T-helper 1 cell treated with Interleukin-12 subunit alpha and Interleukin-12 subunit beta and Interleukin-4 antibody, amounts not matched to agents 30 μg/mL and 1 μg/mL, for 36 hours (primary cell): ENCODE data around the gene COQ4.
A peak's percentile ranks its signal among the peaks of the same experiment; 100 is the strongest.
"Not testable (repeated sequence)": the region's sequence is repeated elsewhere in the genome, so short reads cannot be mapped to it uniquely, and the experiment has no call there.

Experiments used
- H3K27ac Mint-ChIP-seq: one replicate; pipeline ENCODE4 v1.8.0; 2021; ENCODE audit warnings: mild to moderate bottlenecking, mixed read lengths
- H3K27me3 Mint-ChIP-seq: one replicate; pipeline ENCODE4 v1.8.0; 2021; ENCODE audit warnings: low read depth, mixed read lengths
- H3K36me3 Mint-ChIP-seq: one replicate; pipeline ENCODE4 v1.8.0; 2021; ENCODE audit warnings: low read depth, mixed read lengths
- H3K4me1 Mint-ChIP-seq: one replicate; pipeline ENCODE4 v1.8.0; 2021; ENCODE audit warnings: low read depth, mixed read lengths
- H3K4me3 Mint-ChIP-seq: one replicate; pipeline ENCODE4 v1.8.0; 2021; ENCODE audit warnings: mild to moderate bottlenecking, moderate library complexity, mixed read lengths
- H3K9me3 Mint-ChIP-seq: one replicate; pipeline ENCODE4 v1.8.0; 2021; ENCODE audit warnings: mixed read lengths

COQ4 gene

DNA sequence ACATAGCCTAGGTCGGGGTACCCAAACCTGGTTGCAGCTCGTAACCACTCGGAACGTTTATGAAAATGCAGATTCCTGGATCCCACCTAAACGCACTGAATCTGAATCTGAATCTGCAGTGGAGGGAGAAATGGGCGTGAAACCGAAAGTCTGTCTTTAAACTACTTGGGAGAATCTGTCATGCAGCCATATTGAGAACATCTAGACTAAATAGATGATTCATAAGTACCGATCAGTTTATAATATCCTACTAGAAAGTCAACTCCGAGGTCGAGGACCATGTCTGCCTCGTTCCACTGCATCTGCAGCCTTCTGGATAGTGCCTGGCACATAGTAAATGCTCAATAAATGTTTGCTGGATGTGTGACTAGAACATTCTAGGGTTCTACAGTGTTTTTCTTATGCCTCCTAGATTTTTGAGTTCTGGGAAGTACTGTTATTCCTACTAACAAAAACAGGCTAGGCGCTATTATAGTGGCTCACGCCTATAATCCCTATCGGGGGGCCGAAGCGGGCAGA is 632 bp downstream of the COQ4 start:
- Mint-ChIP-seq H3K9me3 (no peaks in the 10 kb centered on the region), H3K4me1 (peaks cover 7% of the 10 kb centered on the region), H3K36me3 (peaks cover 6% of the 10 kb centered on the region), H3K27ac (peak overlapping the region; percentile 82), H3K4me3 (peak overlapping the region; percentile 88), H3K27me3 (no peaks in the 10 kb centered on the region)

DNA sequence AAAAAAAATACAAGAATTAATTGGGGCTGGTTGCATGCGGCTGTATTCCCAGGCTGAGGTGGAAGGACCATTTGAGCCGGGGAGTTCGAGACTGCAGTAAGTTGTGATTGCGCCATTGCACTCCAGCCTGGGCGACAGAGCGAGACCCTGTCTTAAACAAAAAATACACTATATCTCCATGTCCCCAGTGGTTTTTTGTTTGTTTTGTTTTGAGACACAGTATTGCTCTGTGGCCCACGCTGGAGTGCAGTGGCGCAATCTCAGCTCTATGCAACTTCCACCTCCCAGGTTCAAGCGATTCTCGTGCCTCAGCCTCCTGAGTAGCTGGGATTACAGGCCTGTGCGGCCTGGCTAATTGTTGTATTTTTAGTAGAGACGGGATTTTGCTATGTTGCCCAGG is 1.2 kb downstream of the COQ4 start:
- Mint-ChIP-seq H3K27ac (peak overlapping the region; percentile 82), H3K27me3 (no peaks in the 10 kb centered on the region), H3K36me3 (peaks cover 6% of the 10 kb centered on the region), H3K9me3 (no peaks in the 10 kb centered on the region), H3K4me3 (peak overlapping the region; percentile 88), H3K4me1 (peaks cover 7% of the 10 kb centered on the region)

DNA sequence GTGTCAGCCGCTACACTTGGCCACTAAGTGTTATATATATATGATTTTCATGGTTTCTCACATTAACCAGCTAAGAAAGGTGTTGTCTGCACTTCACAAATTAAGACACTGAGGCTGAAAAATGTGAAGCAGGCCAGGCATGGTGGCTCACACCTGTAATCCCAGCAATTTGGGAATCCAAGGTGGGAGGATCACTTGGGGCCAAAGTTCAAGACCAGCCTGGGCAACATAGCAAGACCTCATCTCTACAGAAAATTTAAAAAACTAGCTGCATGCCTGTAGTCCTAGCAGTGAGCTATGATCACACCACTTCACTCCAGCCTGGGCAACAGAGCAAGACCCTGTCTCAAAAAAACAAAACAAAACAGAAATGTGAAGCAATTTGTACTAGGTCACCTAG is 1.8 kb downstream of the COQ4 start:
- Mint-ChIP-seq H3K4me3 (peak overlapping the region; percentile 31), H3K27me3 (no peaks in the 10 kb centered on the region), H3K36me3 (peaks cover 6% of the 10 kb centered on the region), H3K4me1 (peaks cover 7% of the 10 kb centered on the region), H3K9me3 (no peaks in the 10 kb centered on the region), H3K27ac (no peak overlapping the region)

DNA sequence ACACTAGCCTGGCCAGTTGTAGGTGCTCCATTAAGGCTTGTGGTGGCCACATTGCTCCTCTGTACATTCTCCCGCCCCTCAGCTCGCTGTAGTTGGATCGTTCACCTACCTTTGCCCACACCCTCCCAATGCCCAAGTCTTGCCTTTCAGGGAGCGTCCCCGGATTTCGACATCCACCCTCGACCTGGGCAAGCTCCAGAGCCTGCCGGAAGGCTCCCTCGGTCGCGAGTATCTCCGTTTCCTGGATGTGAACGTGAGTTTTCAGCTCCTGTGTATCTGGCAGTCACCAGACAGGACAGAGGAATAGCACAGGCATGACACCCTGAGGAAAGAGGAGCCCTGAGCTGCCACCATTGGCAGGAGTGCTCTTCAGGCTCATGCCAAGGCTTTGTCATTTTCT is 3.0 kb downstream of the COQ4 start:
- peaks cover 7% of the 10 kb centered on the region for H3K4me1 Mint-ChIP-seq
- peak overlapping the region; percentile 1 for H3K4me3 Mint-ChIP-seq
- H3K36me3 Mint-ChIP-seq, result peaks cover 6% of the 10 kb centered on the region
- H3K27ac Mint-ChIP-seq, result no peak overlapping the region
- H3K9me3 Mint-ChIP-seq, result no peaks in the 10 kb centered on the region
- no peaks in the 10 kb centered on the region for H3K27me3 Mint-ChIP-seq

DNA sequence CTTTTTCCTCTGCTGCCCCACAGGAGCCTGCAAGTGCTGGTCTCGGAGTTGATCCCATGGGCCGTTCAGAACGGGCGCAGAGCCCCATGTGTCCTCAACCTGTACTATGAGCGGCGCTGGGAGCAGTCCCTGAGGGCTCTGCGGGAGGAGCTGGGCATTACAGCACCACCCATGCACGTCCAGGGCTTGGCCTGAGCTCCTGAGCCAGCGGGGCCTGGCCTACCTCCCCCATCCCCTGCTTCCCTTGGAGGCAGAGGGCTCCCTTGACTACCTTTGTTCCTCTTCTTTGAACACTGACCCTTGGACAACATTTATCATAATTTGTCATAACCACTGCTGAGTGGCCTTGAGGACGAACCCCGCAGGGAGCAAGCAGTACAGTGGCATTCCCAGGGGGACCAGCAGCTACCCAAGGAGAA is 10.8 kb downstream of the COQ4 start:
- Mint-ChIP-seq H3K4me3 (no peak overlapping the region), H3K27me3 (no peaks in the 10 kb centered on the region), H3K4me1 (no peaks in the 10 kb centered on the region), H3K9me3 (no peaks in the 10 kb centered on the region), H3K27ac (no peak overlapping the region), H3K36me3 (no peaks in the 10 kb centered on the region)

DNA sequence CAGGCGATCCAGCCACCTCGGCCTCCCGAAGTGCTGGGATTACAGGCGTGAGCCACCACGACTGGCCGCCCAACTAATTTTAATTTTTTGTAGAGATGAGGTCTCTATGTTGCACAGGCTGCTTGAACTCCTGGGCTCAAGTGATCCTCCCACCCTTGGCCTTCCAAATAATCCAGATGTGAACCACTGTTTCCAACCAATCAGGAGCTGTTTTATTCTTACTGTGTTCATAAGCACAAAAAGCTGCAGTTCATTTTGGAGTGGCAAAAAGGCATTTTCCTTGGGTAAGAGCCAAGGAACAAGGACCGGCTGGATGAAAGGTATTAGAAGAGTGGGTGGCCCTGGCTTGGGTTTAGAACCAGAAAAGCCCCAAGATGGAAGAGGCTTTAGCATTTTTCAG is 12.5 kb downstream of the COQ4 start:
- H3K9me3 Mint-ChIP-seq, result no peaks in the 10 kb centered on the region
- H3K4me3 Mint-ChIP-seq, result no peak overlapping the region
- H3K36me3 Mint-ChIP-seq, result no peaks in the 10 kb centered on the region
- H3K4me1 Mint-ChIP-seq, result peaks cover 4% of the 10 kb centered on the region
- H3K27ac Mint-ChIP-seq, result no peak overlapping the region
- no peaks in the 10 kb centered on the region for H3K27me3 Mint-ChIP-seq

DNA sequence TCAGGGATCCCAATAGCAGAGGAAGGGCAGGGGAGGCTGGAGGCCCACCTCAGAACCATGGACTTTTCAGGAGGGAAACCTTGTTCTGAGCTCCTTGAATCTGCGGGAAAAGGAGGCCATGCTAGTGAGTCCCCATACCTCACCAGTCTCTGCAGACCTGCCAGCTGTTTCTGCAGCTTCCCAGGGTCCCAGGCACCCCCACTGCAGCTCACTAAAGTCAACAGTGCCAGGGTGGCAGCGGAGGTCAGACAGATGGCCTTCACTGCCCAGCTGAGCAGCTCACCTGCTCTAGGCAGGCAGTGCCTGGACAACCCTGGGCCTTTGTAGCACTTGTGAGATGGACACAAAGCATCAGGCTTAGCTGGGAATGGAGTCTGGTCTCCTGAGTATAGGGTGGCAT is 13.3 kb downstream of the COQ4 start:
- Mint-ChIP-seq H3K27me3 (no peaks in the 10 kb centered on the region), H3K4me3 (no peak overlapping the region), H3K27ac (no peak overlapping the region), H3K9me3 (no peaks in the 10 kb centered on the region), H3K36me3 (no peaks in the 10 kb centered on the region), H3K4me1 (peaks cover 4% of the 10 kb centered on the region)

DNA sequence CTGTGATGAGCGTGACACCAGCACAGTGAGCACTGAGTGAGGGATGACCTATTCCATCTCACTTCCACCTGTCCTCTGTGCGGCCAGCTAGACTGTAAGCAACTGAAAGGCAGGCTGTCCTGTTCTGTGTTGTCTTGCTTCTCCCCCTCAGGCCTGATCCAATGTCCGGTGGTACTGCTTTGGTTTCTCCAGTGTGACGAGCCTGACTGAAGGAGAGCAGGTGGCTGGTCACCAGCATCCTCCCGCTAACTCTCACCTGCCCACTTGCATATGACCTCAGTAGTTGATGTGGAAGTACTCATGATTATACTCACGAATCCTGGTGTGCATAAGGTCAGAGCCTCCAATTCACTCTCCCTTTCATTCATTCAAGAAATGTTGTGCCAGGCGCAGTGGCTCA is 15.3 kb downstream of the COQ4 start:
- H3K4me1 Mint-ChIP-seq, result peaks cover 9% of the 10 kb centered on the region
- no peaks in the 10 kb centered on the region for H3K36me3 Mint-ChIP-seq
- H3K4me3 Mint-ChIP-seq, result no peak overlapping the region
- H3K27me3 Mint-ChIP-seq, result no peaks in the 10 kb centered on the region
- no peak overlapping the region for H3K27ac Mint-ChIP-seq
- H3K9me3 Mint-ChIP-seq, result no peaks in the 10 kb centered on the region

DNA sequence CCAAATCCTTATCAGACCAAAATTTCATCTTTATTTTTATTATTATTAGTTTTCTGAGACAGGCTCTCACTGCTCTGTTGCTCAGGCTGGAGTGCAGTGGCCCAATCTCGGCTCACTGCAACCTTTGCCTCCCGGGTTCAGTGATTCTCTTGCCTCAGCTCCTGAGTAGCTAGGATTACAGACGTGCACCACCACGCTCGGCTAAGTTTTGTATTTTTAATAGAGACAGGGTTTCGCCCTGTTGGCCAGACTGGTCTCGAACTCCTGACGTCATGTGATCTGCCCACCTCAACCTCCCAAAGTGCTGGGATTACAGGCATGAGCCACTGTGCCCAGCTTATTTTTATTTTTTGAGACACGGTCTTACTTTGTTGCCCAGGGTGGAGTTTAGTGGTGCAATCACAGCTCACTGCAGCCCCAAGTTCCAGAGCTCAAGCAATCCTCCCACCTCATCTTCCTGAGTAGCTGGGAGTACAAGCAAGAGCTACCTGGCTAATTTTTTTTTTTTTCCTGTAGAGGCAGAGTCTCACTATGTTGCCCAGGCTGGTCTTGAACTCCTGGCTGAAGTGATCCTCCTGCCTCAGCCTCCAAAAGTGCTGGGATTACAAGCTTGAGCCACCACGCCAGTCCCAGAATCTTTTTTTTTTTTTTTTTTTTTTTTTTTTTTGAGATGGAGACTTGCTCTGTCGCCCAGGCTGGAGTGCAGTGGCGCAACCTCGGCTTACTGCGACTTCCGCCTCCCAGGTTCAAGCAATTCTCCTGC is 16.4 kb downstream of the COQ4 start:
- H3K4me3 Mint-ChIP-seq, result peak overlapping the region; percentile 89
- not testable (repeated sequence) for H3K9me3 Mint-ChIP-seq, H3K36me3 Mint-ChIP-seq, H3K27me3 Mint-ChIP-seq, H3K27ac Mint-ChIP-seq, H3K4me1 Mint-ChIP-seq

DNA sequence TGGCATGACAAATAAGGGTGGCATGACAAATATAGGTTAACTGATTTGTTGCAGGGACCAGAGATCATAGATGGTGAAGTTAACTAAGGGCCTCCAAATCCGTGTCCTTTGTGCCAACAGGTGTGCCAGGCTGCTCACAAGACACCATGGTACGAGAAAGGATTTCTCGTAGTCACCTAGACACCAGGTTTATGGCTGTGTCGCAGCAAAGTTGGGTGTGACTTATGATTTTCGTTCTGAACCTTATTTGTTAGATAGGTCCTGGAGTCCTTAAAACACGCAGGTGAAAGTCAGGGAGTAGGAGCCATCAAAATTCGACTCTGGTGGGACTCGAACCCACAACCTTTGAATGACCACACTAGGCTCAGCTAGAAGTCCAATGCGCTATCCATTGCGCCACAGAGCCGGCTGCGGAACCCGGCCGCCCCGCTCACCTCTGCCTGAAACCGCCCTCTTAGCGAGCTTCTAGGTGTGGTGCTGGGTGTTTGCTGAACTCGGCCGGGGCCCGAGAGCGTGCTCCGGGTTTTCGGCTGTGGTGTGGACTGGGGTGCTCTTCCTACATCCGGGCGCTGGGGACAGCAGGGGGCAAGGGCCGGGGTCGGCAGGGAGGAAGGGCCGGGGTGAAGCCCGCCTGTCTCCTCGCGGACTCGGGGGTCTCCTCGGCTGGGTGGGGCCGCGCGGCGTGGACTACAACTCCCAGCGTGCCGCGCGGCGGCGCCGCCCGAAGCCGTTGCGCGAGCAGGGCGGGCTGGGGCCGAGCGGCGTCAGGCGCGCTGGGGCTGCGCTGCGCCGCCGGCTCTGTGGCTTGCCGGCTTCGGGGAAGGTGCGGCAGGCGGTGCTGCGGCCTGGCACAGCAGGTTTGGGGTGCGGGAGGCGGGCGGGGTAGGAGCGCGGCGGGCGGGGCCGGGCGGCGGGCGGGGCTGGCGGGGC is 17.4 kb downstream of the COQ4 start, which contains the start of gene SLC27A4:
TSS of gene SLC27A4 (plus strand) at position 767 of the 930 bp plus-strand sequence. CDS start 2,606 bp downstream, outside the sequence.
- Mint-ChIP-seq H3K27ac (peak within 1 kb of the TSS; percentile 94), H3K4me1 (peaks cover 9% of the 10 kb centered on the region), H3K9me3 (no peaks in the 10 kb centered on the region), H3K36me3 (no peaks in the 10 kb centered on the region), H3K4me3 (peak within 1 kb of the TSS; percentile 96), H3K27me3 (no peaks in the 10 kb centered on the region)

DNA sequence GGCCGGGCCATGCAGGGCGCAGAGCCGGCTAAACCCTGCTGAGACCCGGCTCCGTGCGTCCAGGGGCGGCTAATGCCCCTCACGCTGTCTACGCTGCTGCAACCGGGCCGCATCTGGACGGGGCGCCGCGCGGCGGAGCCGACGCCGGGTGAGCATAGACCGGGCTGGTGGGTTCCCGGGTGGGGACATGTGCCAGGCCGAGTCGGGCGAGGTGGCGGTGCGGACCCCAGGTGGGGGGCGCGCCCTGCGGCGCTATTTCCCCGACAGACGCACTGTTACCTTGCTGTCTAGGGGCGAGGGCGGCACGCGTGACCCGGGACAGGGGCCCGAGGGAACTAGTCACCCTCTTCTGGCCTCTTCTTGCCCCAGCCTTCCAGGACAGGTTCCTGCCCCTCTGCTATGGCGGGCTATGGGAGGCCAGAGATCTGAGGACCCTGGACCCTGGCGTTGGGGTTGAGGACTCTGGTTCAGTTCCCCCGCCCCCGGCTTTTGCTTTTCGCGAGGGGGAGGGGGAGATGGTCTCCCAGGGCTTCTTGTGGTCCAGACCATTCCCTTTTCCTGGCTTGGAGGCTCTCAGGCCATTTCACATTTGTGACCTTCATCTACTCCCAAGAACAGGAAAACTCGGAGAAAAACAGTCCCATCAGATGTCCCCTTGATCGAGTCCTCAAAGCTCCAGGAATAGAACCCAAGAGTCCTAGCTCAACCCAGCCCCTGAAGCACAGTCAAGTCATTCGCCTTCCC is 18.2 kb downstream of the COQ4 start:
- Mint-ChIP-seq H3K27ac (peak overlapping the region; percentile 94), H3K27me3 (no peaks in the 10 kb centered on the region), H3K4me1 (peaks cover 9% of the 10 kb centered on the region), H3K36me3 (no peaks in the 10 kb centered on the region), H3K9me3 (no peaks in the 10 kb centered on the region), H3K4me3 (peak overlapping the region; percentile 96)

DNA sequence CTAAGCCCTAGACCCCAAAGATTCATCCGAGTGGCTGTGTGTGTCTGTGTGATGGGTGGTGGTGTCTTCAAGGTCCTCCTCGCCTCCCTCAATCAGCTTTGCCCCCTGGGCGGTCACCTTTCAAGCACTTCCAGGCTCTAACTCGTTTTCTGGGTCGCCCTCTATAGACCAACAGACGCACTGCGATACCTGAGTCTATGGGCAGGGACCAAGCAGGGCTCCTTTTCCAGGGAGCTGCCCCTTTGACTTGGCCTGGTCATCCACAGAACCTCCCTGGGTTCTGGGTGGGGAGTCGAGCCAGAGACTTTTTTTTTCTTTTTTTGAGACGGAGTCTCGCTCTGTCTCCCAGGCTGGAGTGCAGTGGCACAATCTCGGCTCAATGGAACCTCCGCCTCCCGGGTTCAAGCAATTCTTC is 18.8 kb downstream of the COQ4 start:
- peak overlapping the region; percentile 96 for H3K4me3 Mint-ChIP-seq

DNA sequence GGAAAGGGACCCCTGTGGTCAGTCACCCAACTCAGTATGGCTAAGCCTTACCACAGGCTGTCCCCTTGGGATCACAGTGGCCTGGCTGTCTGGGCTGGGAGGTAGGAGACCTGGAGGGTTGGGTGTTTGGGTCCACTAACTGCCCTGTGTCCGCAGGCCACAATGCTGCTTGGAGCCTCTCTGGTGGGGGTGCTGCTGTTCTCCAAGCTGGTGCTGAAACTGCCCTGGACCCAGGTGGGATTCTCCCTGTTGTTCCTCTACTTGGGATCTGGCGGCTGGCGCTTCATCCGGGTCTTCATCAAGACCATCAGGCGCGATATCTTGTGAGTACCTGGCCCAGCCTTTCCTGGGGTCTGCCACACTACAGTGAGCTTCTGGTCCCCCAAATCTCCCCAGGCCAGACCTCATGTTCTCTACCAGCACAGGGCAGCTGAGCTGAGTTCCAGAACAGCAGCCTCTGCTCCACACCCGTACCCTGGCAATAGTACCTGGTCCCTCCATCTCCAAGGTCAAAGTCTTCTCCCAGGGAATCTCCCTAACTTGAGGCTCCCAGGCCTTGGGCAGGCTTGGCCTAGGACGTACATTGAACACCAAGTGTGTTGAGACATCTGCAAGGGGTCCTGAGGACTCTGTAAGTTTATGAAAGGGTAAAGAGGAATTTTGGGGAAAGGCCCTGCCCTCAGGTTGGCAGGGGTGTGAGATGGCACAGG is 20.5 kb downstream of the COQ4 start:
- no peaks in the 10 kb centered on the region for H3K36me3 Mint-ChIP-seq
- no peaks in the 10 kb centered on the region for H3K27me3 Mint-ChIP-seq
- H3K4me1 Mint-ChIP-seq, result peaks cover 9% of the 10 kb centered on the region
- no peak overlapping the region for H3K27ac Mint-ChIP-seq
- H3K9me3 Mint-ChIP-seq, result no peaks in the 10 kb centered on the region
- no peak overlapping the region for H3K4me3 Mint-ChIP-seq

More for the DNA sequence above, 18.8 kb downstream of the COQ4 start:
- Mint-ChIP-seq H3K27ac (peak overlapping the region; percentile 94), H3K27me3 (no peaks in the 10 kb centered on the region), H3K36me3 (no peaks in the 10 kb centered on the region), H3K9me3 (no peaks in the 10 kb centered on the region), H3K4me1 (peaks cover 9% of the 10 kb centered on the region)

DNA sequence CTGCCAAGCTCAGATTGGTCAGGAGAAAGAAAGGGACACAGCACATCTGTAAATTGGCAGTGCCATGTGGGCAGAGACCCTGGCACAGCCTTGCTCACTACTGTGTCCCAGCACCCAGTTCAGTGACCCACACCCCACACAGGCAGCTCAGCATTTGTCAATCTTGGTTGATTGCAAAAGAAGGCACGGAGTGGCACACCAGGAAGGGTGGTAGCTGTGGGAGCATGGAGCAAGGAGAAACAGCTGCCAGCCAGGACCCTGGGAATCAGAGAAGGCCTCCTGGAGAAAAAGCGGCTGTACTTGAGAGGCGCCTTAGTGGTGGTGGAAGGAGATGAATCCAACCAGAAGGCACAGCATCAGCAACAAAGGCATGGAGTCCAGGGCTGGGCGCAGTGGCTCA is 21.2 kb downstream of the COQ4 start:
- H3K9me3 Mint-ChIP-seq, result no peaks in the 10 kb centered on the region
- no peaks in the 10 kb centered on the region for H3K27me3 Mint-ChIP-seq
- H3K4me1 Mint-ChIP-seq, result peaks cover 9% of the 10 kb centered on the region
- H3K4me3 Mint-ChIP-seq, result no peak overlapping the region
- H3K36me3 Mint-ChIP-seq, result no peaks in the 10 kb centered on the region
- no peak overlapping the region for H3K27ac Mint-ChIP-seq
